Mucosa of rectum (tissue), 2 donors: ENCODE results near the gene RAVER2.

Experiments used
- H3K27ac ChIP-seq, 2 donors: one replicate each; pipeline ENCODE4 v1.7.0; 2013; ENCODE audit warnings: inconsistent platforms in 2 of 2, low read depth in 2 of 2, low read length in 2 of 2
- H3K27me3 ChIP-seq, 2 donors: one replicate each; pipeline ENCODE4 v1.7.0; 2013; ENCODE audit warnings: low read length in 2 of 2; ENCODE audit not compliant: control insufficient read depth in 2 of 2, insufficient read depth in 2 of 2
- H3K36me3 ChIP-seq, 2 donors: one replicate each; pipeline ENCODE4 v1.7.0; 2013; ENCODE audit warnings: low read length in 2 of 2; ENCODE audit not compliant: control insufficient read depth in 2 of 2, insufficient read depth in 2 of 2
- H3K4me1 ChIP-seq, 2 donors: one replicate each; pipeline ENCODE4 v1.7.0; 2013; ENCODE audit warnings: low read length in 2 of 2, mild to moderate bottlenecking in 1 of 2; ENCODE audit not compliant: control insufficient read depth in 2 of 2, insufficient read depth in 2 of 2
- H3K4me3 ChIP-seq, 2 donors: one replicate each; pipeline ENCODE4 v1.7.0; 2013; ENCODE audit warnings: low read length in 2 of 2
- H3K9ac ChIP-seq, 2 donors: one replicate each; pipeline ENCODE4 v1.7.0; 2013; ENCODE audit warnings: low read length in 2 of 2, low read depth in 1 of 2, mild to moderate bottlenecking in 1 of 2
- H3K9me3 ChIP-seq, 2 donors: one replicate each; pipeline ENCODE4 v1.7.0; 2013; ENCODE audit warnings: low read length in 2 of 2; ENCODE audit not compliant: control insufficient read depth in 2 of 2
- donor health status: healthy.
- donor health status: Normal muscosa, but diverticular disease.

The RAVER2 gene

DNA sequence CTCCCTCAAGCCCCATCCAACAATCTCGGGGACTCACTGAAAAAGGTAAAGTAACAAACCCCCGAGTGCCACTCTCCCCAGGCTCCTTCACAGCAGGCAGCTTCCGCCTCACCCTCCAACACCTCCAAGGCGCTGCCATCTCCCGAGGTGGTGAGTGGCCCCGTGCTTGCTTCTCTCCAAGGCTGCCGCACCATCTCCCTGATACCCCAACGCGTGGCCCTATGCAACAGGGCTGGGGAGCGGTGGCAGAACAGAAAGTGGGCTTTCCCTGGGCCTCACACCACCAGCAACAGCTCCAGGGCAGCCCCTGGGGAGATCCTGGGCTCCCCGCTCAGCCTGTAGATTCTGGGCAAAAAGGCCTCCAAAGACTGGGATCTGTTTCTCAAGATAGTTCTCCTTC, 105.1 kb downstream of the RAVER2 start:
- H3K27ac ChIP-seq, result no peak overlapping the region
- H3K9ac ChIP-seq, result no peak overlapping the region
- peaks cover 57 to 77% of the 10 kb centered on the region in 2 donors for H3K36me3 ChIP-seq
- H3K27me3 ChIP-seq, result no peaks in the 10 kb centered on the region
- H3K4me1 ChIP-seq, result no peaks in the 10 kb centered on the region
- H3K9me3 ChIP-seq, result no peaks in the 10 kb centered on the region
- no peak overlapping the region for H3K4me3 ChIP-seq

DNA sequence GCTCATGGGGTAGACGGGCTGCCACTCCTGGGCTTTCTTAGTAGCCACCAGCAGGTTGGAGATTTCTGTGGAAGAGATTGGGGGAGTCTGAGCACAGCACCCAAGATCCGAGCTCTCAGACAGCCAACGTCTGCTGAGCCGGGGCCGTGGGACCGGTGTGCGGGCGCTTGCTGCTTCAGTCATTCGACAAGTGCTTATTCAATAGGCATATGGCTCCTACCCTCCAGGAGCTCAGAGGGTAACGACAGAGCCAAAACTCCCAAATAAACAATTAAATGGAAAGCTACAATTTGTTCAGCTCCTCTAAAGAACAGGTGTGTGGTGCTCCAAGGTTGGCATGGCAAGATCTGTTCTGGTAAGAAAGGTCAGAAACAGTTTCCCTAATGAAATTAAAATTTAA, 106.0 kb downstream of the RAVER2 start:
- Histone ChIP-seq H3K27ac (no peak overlapping the region), H3K9me3 (no peaks in the 10 kb centered on the region), H3K36me3 (peaks cover 56 to 76% of the 10 kb centered on the region in 2 donors), H3K9ac (no peak overlapping the region), H3K4me3 (no peak overlapping the region), H3K4me1 (no peaks in the 10 kb centered on the region), H3K27me3 (no peaks in the 10 kb centered on the region)

DNA sequence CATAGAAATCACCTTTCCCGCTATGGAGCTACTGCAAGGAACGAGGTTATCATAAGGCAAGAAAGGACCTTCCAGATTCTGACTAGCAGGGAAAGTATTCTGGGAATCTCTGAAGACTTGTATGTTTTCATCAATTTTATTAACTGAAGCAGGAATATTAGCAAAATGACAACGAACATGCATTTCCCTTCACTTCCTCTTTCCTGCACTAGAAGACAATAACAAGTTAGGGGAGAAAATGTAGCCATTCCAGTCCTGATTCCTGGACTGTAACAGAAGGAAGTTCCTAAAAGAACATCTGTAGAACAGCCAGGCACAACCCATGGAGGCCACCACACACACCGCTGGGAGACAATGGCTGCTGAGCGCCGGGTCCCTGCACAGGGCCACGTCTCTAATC, 106.8 kb downstream of the RAVER2 start:
- Histone ChIP-seq H3K4me1 (no peaks in the 10 kb centered on the region), H3K36me3 (peaks cover 53 to 76% of the 10 kb centered on the region in 2 donors), H3K27me3 (no peaks in the 10 kb centered on the region), H3K9ac (no peak overlapping the region), H3K27ac (no peak overlapping the region), H3K4me3 (no peak overlapping the region), H3K9me3 (no peaks in the 10 kb centered on the region)

GRCh38 chr1:64854674-64855073, 109.8 kb downstream of the RAVER2 start:
- Histone ChIP-seq H3K9me3 (no peaks in the 10 kb centered on the region), H3K27me3 (no peaks in the 10 kb centered on the region), H3K4me1 (no peaks in the 10 kb centered on the region), H3K9ac (no peak overlapping the region), H3K4me3 (no peak overlapping the region), H3K27ac (no peak overlapping the region), H3K36me3 (peaks cover 69 to 81% of the 10 kb centered on the region in 2 donors)

GRCh38 chr1:64855557-64855956, 110.7 kb downstream of the RAVER2 start:
- H3K4me3 ChIP-seq, result no peak overlapping the region
- no peaks in the 10 kb centered on the region for H3K4me1 ChIP-seq
- H3K36me3 ChIP-seq, result peaks cover 66 to 78% of the 10 kb centered on the region in 2 donors
- no peak overlapping the region for H3K9ac ChIP-seq
- no peak overlapping the region for H3K27ac ChIP-seq
- H3K27me3 ChIP-seq, result no peaks in the 10 kb centered on the region
- H3K9me3 ChIP-seq, result no peaks in the 10 kb centered on the region

- no peak overlapping the region for H3K4me3 ChIP-seq
- no peaks in the 10 kb centered on the region for H3K27me3 ChIP-seq
- H3K4me1 ChIP-seq, result no peaks in the 10 kb centered on the region
- no peaks in the 10 kb centered on the region for H3K9me3 ChIP-seq
- peaks cover 64 to 75% of the 10 kb centered on the region in 2 donors for H3K36me3 ChIP-seq
- H3K27ac ChIP-seq, result no peak overlapping the region
- no peak overlapping the region for H3K9ac ChIP-seq
These were observed 111.7 kb downstream of the RAVER2 start for GRCh38 chr1:64856553-64856952.

GRCh38 chr1:64857347-64857746, 112.5 kb downstream of the RAVER2 start:
- Histone ChIP-seq H3K27ac (no peak overlapping the region), H3K9ac (no peak overlapping the region), H3K4me3 (no peak overlapping the region), H3K9me3 (no peaks in the 10 kb centered on the region), H3K36me3 (peaks cover 64 to 78% of the 10 kb centered on the region in 2 donors), H3K27me3 (no peaks in the 10 kb centered on the region), H3K4me1 (no peaks in the 10 kb centered on the region)

DNA sequence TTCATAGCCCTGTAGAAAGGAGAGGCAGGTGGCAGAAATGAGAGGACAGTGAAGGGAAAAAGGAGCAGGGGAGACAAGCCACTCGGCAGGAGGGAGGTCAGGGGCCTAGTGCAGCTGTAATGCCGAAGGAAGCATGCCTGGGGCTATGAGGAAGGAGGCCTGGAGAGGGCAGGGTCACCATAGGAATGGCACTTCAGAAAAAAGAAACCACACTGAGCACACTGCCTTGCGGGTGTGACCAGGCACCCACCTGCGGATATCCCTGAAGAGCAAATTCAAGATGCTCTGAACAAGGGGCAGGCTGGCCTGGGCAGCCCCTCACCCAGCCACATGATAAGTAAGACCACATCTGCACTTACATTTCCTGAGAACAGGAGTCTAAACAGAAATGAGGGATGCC, 116.7 kb downstream of the RAVER2 start:
- no peaks in the 10 kb centered on the region for H3K9me3 ChIP-seq
- H3K36me3 ChIP-seq, result peaks cover 41 to 70% of the 10 kb centered on the region in 2 donors
- no peaks in the 10 kb centered on the region for H3K4me1 ChIP-seq
- H3K27me3 ChIP-seq, result no peaks in the 10 kb centered on the region
- H3K4me3 ChIP-seq, result no peak overlapping the region
- no peak overlapping the region for H3K9ac ChIP-seq
- no peak overlapping the region for H3K27ac ChIP-seq

DNA sequence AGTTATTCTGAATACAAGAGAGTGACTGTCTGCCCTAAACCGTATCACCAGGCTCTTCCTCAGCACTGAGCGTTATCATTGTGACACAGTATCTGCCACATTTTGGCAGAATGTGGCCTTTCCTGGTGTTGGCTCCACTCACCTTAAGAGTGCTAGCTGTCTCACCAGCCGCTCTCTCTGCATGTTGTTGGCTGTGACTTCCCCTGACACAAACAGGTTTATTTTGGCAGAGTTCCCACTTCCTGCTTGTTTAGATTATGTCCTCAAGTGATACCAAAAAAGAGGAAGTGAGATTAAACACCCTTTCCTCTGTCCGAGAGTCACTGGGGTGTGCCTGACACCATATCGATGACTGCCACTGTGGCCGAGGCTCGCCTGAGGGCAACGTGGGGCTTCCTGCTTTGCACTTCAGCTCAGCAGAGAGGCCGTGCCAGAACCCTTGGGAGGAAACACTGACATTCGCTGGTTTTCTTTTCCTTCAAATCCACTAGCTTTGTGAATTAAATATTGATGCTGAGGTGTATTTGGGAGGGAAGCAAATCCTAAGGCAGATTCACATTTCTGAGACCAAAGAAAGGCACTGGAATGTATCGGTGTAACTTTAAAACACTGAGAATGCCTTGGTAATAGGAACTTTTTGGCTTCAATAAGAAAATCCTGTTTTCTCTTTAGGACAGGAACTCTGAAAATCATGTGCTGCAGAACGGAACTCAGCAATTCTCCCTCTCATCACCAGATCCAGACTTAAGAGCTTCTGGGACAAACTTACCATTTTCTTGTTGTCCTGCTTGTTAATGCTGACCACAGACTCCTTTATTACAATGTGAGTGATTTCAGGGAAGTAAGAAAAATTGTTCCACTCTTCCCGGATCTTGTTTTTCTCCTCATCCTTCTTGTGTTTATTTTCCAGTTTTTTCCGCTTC, 119.4 kb downstream of the RAVER2 start:
- Histone ChIP-seq H3K27ac (peak overlapping the region; percentile 57 to 60), H3K27me3 (no peaks in the 10 kb centered on the region), H3K9me3 (no peaks in the 10 kb centered on the region), H3K36me3 (peaks cover 23 to 65% of the 10 kb centered on the region in 2 donors), H3K4me3 (no peak overlapping the region), H3K4me1 (no peaks in the 10 kb centered on the region), H3K9ac (no peak overlapping the region)

DNA sequence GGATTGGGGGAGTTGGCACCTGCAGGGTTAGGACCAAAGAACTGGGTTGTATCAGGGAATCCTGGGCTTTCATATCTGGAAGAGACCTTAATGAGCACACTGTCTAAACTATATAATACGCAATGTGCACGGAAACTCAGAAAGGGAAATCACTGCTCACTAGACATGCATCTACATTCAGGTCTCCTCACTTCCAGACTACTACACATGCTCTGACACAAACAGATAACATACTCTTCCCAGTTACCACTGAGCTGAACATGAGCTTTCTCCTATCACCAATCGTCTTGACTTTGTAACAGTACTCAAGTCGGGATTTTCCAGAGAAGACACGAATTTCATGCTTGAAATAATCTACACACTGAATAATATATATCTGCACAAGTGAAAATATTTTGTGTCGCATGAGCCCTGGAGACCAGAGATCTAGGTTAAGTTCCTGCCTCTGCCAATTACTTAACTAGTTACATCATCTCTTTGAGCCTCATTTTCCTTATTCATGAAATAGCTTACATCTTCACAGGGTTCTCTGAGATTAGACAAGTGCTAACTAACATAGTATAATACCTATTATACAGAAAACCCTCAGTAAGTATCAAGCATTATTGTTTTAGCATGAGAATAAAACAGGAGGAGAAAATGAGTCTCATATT, 120.4 kb downstream of the RAVER2 start:
- no peak overlapping the region for H3K4me3 ChIP-seq
- no peak overlapping the region for H3K27ac ChIP-seq
- no peaks in the 10 kb centered on the region for H3K27me3 ChIP-seq
- H3K36me3 ChIP-seq, result peaks cover 24 to 66% of the 10 kb centered on the region in 2 donors
- H3K4me1 ChIP-seq, result no peaks in the 10 kb centered on the region
- H3K9ac ChIP-seq, result no peak overlapping the region
- no peaks in the 10 kb centered on the region for H3K9me3 ChIP-seq
